Stimulated activated CD8-positive, alpha-beta memory T cell treated with anti-CD3 and anti-CD28 coated beads, Interleukin-7, amount 100 ng/mL, for 4 hours (primary cell): Measurements from ENCODE around the gene MAPKAP1.

Experiments
- DNase-seq, 2 donors: peaks; one replicate each; pipeline ENCODE4 v3.0.0-alpha.2; 2020; ENCODE audit warnings: low read depth in 2 of 2

Gene MAPKAP1

DNA sequence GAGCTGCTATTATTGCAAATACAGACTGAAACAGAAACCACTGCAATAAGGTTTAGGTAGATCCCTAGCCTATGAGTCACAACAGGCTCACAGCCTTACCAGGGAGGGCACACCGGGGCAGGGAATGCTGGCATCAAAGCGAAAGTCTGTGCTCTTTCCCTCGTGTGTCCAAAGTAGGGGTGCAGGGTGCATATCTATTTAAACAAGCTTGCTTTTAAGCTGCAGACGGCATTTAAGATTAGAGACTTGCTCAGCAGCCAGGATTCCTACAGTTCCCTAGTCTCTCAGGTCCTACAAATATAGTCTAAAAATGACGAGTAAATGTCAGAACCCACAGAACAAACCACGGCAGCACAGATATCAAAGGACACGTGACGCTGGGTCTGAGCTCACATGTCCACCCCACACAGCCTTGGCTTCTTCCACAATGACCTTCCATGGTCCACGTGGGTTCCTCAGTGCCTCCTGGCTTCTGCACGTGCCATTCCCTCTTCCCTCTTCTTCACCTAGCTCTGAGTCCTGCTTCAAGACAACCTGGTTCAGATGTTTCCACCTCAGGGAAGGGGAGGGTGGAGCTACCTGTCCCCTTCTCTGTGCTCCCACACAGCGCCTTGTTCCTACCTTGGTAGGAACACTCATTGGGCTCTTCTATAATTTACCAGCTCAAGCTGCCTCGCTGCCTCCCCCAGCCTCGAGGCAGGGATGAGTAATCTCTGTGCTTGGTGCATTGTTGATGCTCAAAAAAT, 193.2 kb downstream of the MAPKAP1 start:
- DNase-seq: no peak

GRCh38 chr9:125513303-125513667, 193.7 kb downstream of the MAPKAP1 start:
- DNase-seq: no peak

DNA sequence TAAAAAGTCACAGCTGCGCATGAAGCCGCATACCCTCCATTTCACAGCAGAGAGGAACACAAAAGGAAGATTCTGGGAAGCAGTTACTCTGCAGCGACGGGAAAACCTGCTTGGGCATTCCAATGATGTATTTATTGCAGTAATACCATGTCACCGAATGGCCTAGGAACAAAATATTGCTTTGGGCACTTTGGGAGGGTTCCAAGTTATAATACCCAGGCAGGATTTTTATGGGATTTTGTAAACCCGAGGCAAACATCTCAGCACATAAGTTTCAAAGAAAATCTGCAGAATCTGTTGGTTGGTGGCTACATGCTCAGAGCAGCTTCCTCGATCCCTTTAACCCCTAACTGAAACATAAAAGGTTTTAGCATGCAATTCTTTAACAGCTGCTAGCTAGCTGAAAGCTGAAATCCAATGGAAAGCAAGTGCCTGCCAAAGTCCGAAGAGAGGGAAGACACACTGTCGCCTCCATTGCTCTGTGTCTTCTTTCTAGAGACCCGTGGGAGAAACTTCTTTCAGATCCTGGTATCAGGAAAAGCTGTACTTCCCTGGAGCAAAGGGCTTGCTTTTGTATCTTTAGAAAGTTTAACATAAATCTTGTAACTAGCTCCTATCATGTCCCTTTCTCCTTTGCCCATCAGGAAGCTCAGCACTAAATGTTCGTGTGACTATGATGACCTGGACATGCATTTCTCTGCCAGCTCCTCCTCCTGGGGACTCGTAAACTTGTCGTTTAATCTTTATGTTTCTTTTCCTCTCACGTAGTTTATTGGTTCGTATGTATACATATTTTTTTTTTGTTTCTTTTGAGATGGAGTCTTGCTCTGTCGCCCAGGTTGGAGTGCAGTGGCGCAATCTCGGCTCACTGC, 195.0 kb downstream of the MAPKAP1 start:
- DNase-seq: no peak

DNA sequence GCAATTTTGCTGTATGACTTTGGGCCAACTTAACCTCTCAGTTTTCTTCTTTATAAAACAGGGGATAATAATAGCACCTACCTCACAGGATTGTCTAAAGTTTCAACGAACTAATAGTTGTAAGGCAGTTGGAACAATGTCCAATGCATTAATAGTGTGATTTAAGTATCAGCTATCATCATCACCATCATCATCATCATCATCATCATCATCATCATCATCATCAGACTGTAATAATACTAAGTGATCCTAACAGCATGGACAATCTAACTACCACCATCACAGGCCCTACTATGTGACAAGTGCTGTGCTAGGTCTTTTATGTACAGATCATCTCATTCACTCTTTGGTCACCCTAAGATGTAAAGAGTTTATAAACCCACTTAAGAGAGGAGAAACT, 196.0 kb downstream of the MAPKAP1 start:
- DNase-seq: no peak

GRCh38 chr9:125509476-125509875, 197.5 kb downstream of the MAPKAP1 start:
- no peak for DNase-seq

- no peak for DNase-seq
Measured at GRCh38 chr9:125508249-125508648, 198.8 kb downstream of the MAPKAP1 start.

- DNase-seq: no peak
Measured at GRCh38 chr9:125507226-125507625, 199.8 kb downstream of the MAPKAP1 start.

DNA sequence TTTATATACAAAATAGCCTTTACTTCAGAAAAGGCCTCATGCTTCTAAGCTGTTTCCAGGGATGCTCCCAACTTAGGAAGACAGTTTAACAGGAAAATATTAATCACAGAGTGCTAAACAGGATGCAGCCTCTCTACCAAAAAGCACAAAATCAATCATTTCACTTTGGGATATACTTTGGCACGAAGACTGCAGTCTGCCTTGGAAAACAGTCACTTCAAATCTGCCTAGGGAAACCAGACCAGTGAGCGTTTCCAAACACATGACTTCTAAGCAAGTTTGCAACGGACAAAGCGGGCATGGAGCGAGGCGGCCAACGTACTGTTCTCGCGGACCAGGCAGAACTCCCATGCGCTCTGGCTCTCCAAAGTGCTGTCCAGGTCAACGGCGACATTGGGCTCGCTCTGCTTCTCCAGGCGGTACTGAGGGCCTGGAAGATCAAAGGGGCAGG, 201.0 kb downstream of the MAPKAP1 start:
- no peak for DNase-seq

DNA sequence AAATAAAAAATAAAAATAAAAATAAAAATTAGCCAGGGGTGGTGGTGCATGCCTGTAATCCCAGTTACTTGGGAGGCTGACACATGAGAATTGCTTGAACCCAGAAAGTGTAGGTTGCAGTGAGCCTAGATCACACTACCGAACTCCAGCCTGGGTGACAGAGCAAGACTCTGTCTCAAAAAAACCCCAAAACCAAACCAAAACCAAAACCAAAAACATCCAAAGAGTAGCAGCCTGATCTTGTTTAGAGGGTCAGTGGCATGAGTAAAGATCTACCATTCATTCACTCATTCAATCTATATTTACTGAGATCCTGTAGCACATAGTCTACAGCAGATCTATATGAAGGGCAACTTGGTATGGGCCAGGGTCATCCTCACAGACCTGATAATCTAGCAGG, 202.4 kb downstream of the MAPKAP1 start:
- no peak for DNase-seq

DNA sequence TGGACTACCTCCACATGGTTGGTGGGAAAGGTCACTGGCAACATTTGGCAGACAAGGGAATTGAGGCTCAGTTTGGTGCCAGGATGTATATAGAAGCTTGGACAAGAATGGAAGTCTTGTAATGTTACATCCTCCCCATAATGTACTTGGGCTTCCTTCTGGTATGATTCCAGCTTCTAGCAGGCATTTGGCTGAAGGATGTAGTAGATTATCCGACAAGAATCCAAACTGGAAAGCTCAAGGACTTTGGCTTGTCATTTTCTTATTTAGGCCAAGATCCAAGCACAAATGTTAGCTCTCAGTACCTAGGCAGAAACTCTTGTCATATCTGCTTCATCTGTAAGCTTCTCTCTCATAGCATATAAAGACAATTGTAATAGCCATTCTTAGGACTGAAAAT, 209.1 kb downstream of the MAPKAP1 start:
- DNase-seq: no peak

GRCh38 chr9:125497478-125497877, 209.5 kb downstream of the MAPKAP1 start:
- DNase-seq: no peak

DNA sequence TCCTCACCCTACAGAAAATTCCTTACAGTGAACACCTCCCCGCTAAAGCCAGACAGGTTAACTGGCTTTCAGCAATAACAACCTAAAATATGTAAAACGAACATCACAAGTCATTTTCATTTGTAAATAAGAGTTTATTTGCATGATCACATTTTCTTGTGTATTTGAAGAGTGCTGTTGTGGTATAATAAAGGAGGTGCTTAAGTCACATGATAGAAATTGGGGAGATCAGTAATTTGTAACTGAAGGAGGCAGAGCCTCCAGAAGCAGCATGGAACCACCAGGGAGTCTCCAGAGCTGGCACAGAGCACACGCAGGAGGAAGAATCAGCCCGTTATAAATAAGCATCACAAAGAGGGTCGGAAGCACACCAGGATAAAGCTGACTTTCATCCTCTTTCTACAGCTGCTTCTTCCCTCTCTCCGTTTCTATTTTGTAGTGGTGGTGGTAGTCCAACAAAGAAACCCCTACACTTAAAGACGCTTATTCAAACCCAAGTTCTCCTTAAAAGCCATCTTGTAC, 210.6 kb downstream of the MAPKAP1 start:
- no peak for DNase-seq

DNA sequence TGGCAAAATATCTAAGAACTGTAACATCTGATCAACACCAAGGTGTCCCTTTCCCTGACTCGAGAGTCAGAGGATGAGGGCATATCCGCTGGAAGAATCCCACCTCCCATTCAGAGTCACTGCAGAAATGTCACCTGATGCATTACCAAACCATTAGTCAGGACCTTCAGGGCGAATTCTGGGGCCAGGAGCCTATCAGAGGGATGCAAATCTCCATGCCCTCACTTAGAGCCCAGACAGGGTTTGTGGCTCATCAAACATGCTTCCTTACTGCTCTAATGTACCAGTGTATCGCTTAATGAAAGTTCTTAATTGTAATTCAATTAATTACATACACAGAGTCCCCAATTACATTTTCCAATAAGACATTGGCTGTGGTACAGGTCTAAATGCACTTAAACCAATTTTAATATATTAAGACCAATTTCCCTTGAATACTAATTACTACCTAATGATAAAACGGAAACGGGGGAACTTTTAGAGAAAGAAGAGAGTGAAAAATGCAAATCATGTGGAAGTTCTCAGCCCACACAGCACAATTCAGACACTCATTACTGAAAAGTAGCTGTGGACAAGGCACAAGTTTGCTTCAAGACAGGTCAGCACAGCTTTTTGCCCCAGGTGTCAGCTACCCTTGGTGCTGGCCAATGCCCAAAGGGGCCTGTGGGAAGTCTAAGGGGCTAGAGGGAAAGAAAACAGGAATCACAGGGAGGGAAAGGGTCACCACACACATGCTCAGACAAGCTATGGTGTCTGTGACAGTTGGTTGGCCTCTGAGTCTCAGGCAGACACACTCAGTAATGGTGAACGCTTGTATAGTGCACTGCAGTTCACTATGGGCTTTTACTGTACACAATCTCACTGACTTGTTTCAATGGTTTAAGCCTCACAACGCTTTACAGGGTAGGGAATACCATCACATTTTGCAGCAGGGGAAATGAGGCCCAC, 211.6 kb downstream of the MAPKAP1 start:
- DNase-seq: no peak

DNA sequence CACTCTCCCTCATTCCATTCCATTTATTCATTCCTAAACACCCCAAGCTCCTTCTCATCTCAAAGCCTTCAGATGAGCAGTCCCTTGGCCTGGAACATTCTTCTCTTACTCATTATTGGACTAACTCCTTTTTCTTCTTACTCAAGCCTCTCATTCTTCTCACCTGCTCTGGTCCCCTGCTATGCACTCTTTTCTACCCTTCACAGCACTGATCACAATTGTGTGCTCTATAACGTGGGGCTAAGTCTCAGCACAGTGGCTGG, 212.4 kb downstream of the MAPKAP1 start:
- DNase-seq: no peak

GRCh38 chr9:125493881-125494652, 212.9 kb downstream of the MAPKAP1 start:
- no peak for DNase-seq

GRCh38 chr9:125493384-125493783, 213.6 kb downstream of the MAPKAP1 start:
- no peak for DNase-seq

DNA sequence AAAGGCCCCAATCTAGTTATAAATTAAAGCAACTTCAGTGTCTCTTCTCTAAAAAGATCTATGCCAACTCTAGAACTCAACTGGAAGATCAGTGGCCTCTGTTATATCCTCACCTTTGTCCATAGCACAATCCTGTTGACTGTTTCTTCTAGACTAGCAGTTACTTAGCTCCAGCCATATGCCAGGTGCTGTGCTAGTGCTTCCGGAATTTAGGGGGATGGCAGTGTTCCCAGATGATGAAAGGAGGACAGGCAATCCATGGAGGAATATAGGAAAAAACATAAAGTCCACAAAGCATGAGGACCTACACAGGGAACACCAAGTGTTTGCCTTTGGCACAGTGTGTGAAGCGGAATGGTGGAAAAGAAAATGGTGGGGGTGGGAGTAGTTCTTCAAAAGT, 214.3 kb downstream of the MAPKAP1 start:
- DNase-seq: no peak

DNA sequence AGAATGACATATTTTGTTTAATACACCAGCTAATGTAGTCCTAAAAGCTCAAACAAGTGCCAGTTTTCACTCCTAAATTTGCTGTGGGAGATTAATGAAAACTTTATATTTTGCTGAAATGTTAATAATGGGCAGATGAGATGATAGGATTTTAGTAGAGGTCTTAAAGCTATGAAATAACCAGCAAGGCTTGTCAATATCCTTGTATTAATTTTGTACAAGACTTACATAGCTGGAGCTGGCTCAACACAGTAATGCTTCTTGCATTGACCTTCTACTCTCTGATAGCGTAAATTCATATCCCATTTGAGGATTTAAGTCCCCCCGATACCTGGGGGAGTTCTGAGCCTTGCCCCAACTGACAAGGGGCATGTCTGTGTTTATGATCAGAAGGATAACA, 219.2 kb downstream of the MAPKAP1 start:
- DNase-seq: no peak

DNA sequence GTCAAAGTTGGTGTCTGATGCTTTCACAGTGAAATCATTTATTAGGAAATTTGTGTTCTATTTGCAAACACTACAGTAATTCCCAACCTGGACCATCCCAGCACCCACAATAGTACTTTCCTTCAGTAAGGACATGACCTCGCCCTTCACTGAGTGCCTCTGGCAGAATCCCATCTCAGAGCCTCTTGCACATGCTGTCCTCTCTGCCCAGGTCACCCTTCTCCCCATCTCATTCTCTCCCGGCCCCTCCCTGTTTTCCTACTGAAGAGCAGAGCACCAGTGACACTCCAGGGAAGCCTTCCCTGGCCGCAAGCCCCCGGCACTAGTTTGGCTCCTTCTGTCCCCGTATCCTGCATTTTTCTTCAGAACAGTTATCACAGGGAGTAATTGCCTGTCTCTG, 220.4 kb downstream of the MAPKAP1 start:
- DNase-seq: no peak

DNA sequence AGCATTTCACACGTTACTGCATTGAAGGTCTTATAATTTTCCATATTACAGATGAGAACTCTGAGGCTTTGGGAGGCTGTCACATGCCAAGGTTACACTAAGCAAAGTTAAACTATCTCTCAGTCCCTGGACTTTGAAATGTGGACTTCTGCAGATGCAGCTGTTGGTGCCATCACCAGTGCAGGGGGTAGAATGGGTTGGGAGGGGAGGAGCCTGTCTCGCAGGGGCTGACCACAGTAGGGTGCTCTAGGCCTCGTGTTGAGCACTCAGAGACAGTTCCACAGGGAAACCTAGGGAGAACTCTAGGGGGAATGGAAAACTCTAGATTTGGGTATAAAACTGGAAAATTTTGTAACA, 220.9 kb downstream of the MAPKAP1 start:
- DNase-seq: no peak

- DNase-seq: no peak
Measured at GRCh38 chr9:125485471-125486151, 221.4 kb downstream of the MAPKAP1 start.
